ENCODE results near the gene SPRR1A.

The SPRR1A gene

DNA sequence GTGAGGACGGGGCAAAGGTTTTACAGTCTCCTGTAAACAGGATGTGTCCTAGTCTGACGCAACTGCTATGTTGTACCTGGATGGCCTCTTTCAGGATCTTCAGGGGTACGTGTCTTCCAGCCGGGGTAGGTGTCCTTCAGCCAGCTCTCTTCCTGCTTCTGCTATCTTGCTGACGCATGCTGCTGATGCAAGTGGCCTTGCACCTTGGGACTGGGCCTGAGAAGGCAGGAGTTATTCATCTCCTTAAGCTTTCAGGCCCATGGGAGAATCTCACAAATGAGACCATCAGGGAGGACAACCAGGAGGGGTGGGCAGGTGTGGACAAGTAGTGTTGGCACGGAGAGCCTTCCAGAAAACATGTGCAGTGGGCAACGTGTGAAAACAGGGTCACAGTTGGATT lies 39.2 kb downstream of the SPRR1A start:
- Histone ChIP-seq H3K27me3 (ENCODE audit: insufficient read depth, low read length, poor library complexity) (peaks cover 9% of the 10 kb centered on the region), H3K4me1 (ENCODE audit: insufficient read depth, low read length) (no peaks in the 10 kb centered on the region), H3K9me3 (ENCODE audit: insufficient read depth, low read length, severe bottlenecking) (no peaks in the 10 kb centered on the region), H4K20me1 (ENCODE audit: insufficient read depth, low read length) (no peaks in the 10 kb centered on the region), H3K79me2 (ENCODE audit: insufficient read depth, low read length) (no peaks in the 10 kb centered on the region), H3K36me3 (ENCODE audit: insufficient read depth, low read length) (no peaks in the 10 kb centered on the region), H3K9ac (ENCODE audit: low read depth, low read length) (no peak overlapping the region), H3K4me2 (ENCODE audit: insufficient read depth, low read length) (no peak overlapping the region), H3K27ac (ENCODE audit: low read length) (no peak overlapping the region), H2AFZ (ENCODE audit: low read depth, low read length) (no peak overlapping the region), H3K4me3 (ENCODE audit: low read depth in 1 of 2, low read length in 2 of 2) (no peak overlapping the region)
- no peak for ATAC-seq (ENCODE audit: insufficient read depth, low read depth)
- no peak for DNase-seq
- TF ChIP-seq EZH2 (IDR thresholded peaks at IDR 0.05; ENCODE audit: borderline replicate concordance, low read depth, low read length, severe bottlenecking), result no peak
- TF ChIP-seq, protein P1, sequence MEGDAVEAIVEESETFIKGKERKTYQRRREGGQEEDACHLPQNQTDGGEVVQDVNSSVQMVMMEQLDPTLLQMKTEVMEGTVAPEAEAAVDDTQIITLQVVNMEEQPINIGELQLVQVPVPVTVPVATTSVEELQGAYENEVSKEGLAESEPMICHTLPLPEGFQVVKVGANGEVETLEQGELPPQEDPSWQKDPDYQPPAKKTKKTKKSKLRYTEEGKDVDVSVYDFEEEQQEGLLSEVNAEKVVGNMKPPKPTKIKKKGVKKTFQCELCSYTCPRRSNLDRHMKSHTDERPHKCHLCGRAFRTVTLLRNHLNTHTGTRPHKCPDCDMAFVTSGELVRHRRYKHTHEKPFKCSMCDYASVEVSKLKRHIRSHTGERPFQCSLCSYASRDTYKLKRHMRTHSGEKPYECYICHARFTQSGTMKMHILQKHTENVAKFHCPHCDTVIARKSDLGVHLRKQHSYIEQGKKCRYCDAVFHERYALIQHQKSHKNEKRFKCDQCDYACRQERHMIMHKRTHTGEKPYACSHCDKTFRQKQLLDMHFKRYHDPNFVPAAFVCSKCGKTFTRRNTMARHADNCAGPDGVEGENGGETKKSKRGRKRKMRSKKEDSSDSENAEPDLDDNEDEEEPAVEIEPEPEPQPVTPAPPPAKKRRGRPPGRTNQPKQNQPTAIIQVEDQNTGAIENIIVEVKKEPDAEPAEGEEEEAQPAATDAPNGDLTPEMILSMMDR (IDR thresholded peaks at IDR 0.05; ENCODE audit: borderline replicate concordance, extremely low read depth, low read length, poor library complexity, severe bottlenecking), result no peak

DNA sequence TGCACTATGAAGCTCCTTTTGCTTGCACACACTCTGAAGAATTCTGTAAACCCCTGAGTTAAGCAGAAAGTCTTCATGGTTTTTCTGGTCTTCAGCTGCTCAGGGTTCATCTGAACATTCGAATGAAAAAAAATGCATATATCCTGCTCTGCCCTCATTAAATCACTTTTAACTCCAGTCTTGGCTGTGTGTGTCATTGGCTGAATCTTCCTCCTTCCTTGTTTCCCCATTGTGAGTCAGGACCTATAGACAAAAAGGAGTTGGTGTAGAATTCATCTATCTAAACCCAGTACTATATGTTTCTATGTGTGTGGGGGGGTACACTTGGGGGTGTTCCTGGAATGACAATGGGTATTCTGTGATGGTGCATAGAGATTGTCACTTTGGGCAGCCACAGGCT lies 40.5 kb downstream of the SPRR1A start:
- Histone ChIP-seq H4K20me1 (ENCODE audit: insufficient read depth, low read length) (no peaks in the 10 kb centered on the region), H3K9ac (ENCODE audit: low read depth, low read length) (no peak overlapping the region), H3K4me3 (ENCODE audit: low read depth in 1 of 2, low read length in 2 of 2) (no peak overlapping the region), H3K27me3 (ENCODE audit: insufficient read depth, low read length, poor library complexity) (peaks cover 9% of the 10 kb centered on the region), H3K79me2 (ENCODE audit: insufficient read depth, low read length) (no peaks in the 10 kb centered on the region), H3K4me1 (ENCODE audit: insufficient read depth, low read length) (no peaks in the 10 kb centered on the region), H2AFZ (ENCODE audit: low read depth, low read length) (no peak overlapping the region), H3K4me2 (ENCODE audit: insufficient read depth, low read length) (no peak overlapping the region), H3K36me3 (ENCODE audit: insufficient read depth, low read length) (no peaks in the 10 kb centered on the region), H3K27ac (ENCODE audit: low read length) (no peak overlapping the region), H3K9me3 (ENCODE audit: insufficient read depth, low read length, severe bottlenecking) (no peaks in the 10 kb centered on the region)
- DNase-seq (no peak), ATAC-seq (ENCODE audit: insufficient read depth, low read depth) (no peak)
- TF ChIP-seq, protein P1 (IDR thresholded peaks at IDR 0.05; ENCODE audit: borderline replicate concordance, extremely low read depth, low read length, poor library complexity, severe bottlenecking), result no peak
- no peak for TF ChIP-seq EZH2 (IDR thresholded peaks at IDR 0.05; ENCODE audit: borderline replicate concordance, low read depth, low read length, severe bottlenecking)

DNA sequence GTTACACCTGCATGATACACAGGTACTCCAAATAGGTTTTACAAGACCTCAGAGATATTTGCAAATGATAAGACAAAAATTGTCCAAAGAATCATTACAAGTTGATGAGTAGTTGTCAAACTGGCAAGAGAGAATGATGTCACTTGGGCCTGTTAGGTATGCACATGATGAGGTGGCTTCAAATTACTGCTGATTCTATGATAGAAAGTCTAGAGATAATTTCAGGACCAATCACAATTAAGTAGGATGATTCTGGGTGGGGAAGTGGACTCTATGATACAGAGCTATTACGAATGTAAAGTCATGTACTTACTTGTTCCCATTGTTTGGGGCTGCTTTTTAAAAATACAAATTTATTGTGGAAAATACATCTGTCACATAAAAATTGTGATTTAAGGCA lies 41.9 kb downstream of the SPRR1A start:
- no peaks in the 10 kb centered on the region for H3K4me1 ChIP-seq (ENCODE audit: insufficient read depth, low read length)
- H3K9ac ChIP-seq (ENCODE audit: low read depth, low read length), result no peak overlapping the region
- H2AFZ ChIP-seq (ENCODE audit: low read depth, low read length), result no peak overlapping the region
- H3K27ac ChIP-seq (ENCODE audit: low read length), result no peak overlapping the region
- no peak overlapping the region for H3K4me2 ChIP-seq (ENCODE audit: insufficient read depth, low read length)
- H3K4me3 ChIP-seq (ENCODE audit: low read depth in 1 of 2, low read length in 2 of 2), result no peak overlapping the region
- H4K20me1 ChIP-seq (ENCODE audit: insufficient read depth, low read length), result no peaks in the 10 kb centered on the region
- TF ChIP-seq, protein P1 (IDR thresholded peaks at IDR 0.05; ENCODE audit: borderline replicate concordance, extremely low read depth, low read length, poor library complexity, severe bottlenecking), result no peak
- no peak for TF ChIP-seq EZH2 (IDR thresholded peaks at IDR 0.05; ENCODE audit: borderline replicate concordance, low read depth, low read length, severe bottlenecking)
- peaks cover 9% of the 10 kb centered on the region for H3K27me3 ChIP-seq (ENCODE audit: insufficient read depth, low read length, poor library complexity)
- H3K79me2 ChIP-seq (ENCODE audit: insufficient read depth, low read length), result no peaks in the 10 kb centered on the region
- no peaks in the 10 kb centered on the region for H3K9me3 ChIP-seq (ENCODE audit: insufficient read depth, low read length, severe bottlenecking)
- ATAC-seq (ENCODE audit: insufficient read depth, low read depth) (no peak), DNase-seq (no peak)
- no peaks in the 10 kb centered on the region for H3K36me3 ChIP-seq (ENCODE audit: insufficient read depth, low read length)

DNA sequence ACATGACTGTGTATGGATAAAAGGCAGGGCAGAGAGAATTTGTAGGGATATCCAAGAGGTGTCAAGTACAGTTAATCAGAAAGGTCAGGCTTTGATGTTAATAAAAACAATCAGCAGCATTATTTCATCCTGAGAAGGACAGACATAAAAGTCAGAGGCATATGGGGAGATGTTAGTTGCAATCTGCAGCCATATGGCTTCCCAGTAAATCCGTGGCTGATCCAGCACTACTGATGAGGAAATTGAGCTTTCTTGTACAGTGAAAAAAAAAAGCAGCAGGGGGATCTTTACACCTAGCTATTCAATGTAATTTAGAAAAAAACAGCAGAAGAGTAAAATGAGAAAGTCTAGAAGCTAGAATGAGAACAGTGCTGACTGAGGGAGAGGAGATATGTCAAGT lies 44.9 kb downstream of the SPRR1A start:
- no peak overlapping the region for H3K4me2 ChIP-seq (ENCODE audit: insufficient read depth, low read length)
- no peaks in the 10 kb centered on the region for H4K20me1 ChIP-seq (ENCODE audit: insufficient read depth, low read length)
- no peaks in the 10 kb centered on the region for H3K4me1 ChIP-seq (ENCODE audit: insufficient read depth, low read length)
- H3K4me3 ChIP-seq (ENCODE audit: low read depth in 1 of 2, low read length in 2 of 2), result no peak overlapping the region
- H3K27ac ChIP-seq (ENCODE audit: low read length), result no peak overlapping the region
- ATAC-seq (ENCODE audit: insufficient read depth, low read depth), result no peak
- H3K9me3 ChIP-seq (ENCODE audit: insufficient read depth, low read length, severe bottlenecking), result no peaks in the 10 kb centered on the region
- H3K79me2 ChIP-seq (ENCODE audit: insufficient read depth, low read length), result no peaks in the 10 kb centered on the region
- no peaks in the 10 kb centered on the region for H3K36me3 ChIP-seq (ENCODE audit: insufficient read depth, low read length)
- H3K9ac ChIP-seq (ENCODE audit: low read depth, low read length), result no peak overlapping the region
- TF ChIP-seq, protein P1 (IDR thresholded peaks at IDR 0.05; ENCODE audit: borderline replicate concordance, extremely low read depth, low read length, poor library complexity, severe bottlenecking), result no peak
- TF ChIP-seq EZH2 (IDR thresholded peaks at IDR 0.05; ENCODE audit: borderline replicate concordance, low read depth, low read length, severe bottlenecking), result no peak
- no peak for DNase-seq
- no peak overlapping the region for H2AFZ ChIP-seq (ENCODE audit: low read depth, low read length)
- H3K27me3 ChIP-seq (ENCODE audit: insufficient read depth, low read length, poor library complexity), result peaks cover 13% of the 10 kb centered on the region
